Progenitor cell of endocrine pancreas (in vitro differentiated cells): ENCODE measurements around the gene PBX2. TPM values are rescaled to one million over a fixed set of nuclear protein-coding genes. Genes with fewer than 3 reads are reported as not detected.

ENCODE experiments used
- DNase-seq: peaks from one replicate; pipeline ENCODE4 v3.0.0; 2021; ENCODE audit warnings: low spot score; ENCODE audit not compliant: unreplicated experiment
- H3K27ac Mint-ChIP-seq: 2 replicates; pipeline ENCODE4 v1.8.0; 2021; ENCODE audit warnings: mild to moderate bottlenecking, moderate library complexity, mixed read lengths
- H3K27me3 Mint-ChIP-seq: 2 replicates; pipeline ENCODE4 v1.8.0; 2021; ENCODE audit warnings: mixed read lengths
- H3K36me3 Mint-ChIP-seq: 2 replicates; pipeline ENCODE4 v1.8.0; 2022; ENCODE audit warnings: mixed read lengths; ENCODE audit not compliant: insufficient read depth
- H3K4me1 Mint-ChIP-seq: 2 replicates; pipeline ENCODE4 v1.8.0; 2021; ENCODE audit warnings: low read depth, mixed read lengths
- H3K4me3 Mint-ChIP-seq: 2 replicates; pipeline ENCODE4 v1.8.0; 2021; ENCODE audit warnings: low read depth, mild to moderate bottlenecking, moderate library complexity, mixed read lengths
- H3K9me3 Mint-ChIP-seq: 2 replicates; pipeline ENCODE4 v1.8.0; 2021; ENCODE audit warnings: low read depth, mixed read lengths
- CTCF ChIP-seq: fragments of 200-600 bp; sonication (generic); IDR thresholded peaks from one replicate; pipeline ENCODE4 v1.5.0; 2021; ENCODE audit warnings: antibody characterized with exemption, mild to moderate bottlenecking; ENCODE audit not compliant: unreplicated experiment
- total RNA-seq: library from RNA; stranded (reverse); gene quantifications from 2 replicates; pipeline ENCODE4 v1.2.1, GENCODE V29; 2021

The PBX2 gene
- total RNA-seq, 1 donor from 2014 or later = 261 TPM

- Mint-ChIP-seq H3K9me3 (no peaks in the 10 kb centered on the region), H3K4me3 (peak within 1 kb of the TSS; percentile 99), H3K4me1 (peaks cover 26% of the 10 kb centered on the region), H3K27ac (peak within 1 kb of the TSS; percentile 98), H3K27me3 (peaks cover 13% of the 10 kb centered on the region), H3K36me3 (peaks cover 6% of the 10 kb centered on the region)
- no peak for TF ChIP-seq CTCF
- DNase-seq = no peak
Measured at GRCh38 chr6:32151863-32152768, 37.9 kb downstream of the PBX2 start, which contains the start of gene PRRT1. Gene PRRT1, minus strand, starts transcription at chr6:32151939. Its CDS starts 112 bp downstream, at chr6:32151827.

GRCh38 chr6:32151181-32151862, 38.7 kb downstream of the PBX2 start:
- Mint-ChIP-seq H3K4me1 (peaks cover 32% of the 10 kb centered on the region), H3K27me3 (peaks cover 13% of the 10 kb centered on the region), H3K9me3 (no peaks in the 10 kb centered on the region), H3K27ac (peak overlapping the region; percentile 73), H3K36me3 (peaks cover 6% of the 10 kb centered on the region), H3K4me3 (peak overlapping the region; percentile 33)
- no peak for TF ChIP-seq CTCF
- no peak for DNase-seq

GRCh38 chr6:32149932-32150870, 39.8 kb downstream of the PBX2 start:
- no peak for TF ChIP-seq CTCF
- DNase-seq = no peak
- H3K4me1 Mint-ChIP-seq = peaks cover 30% of the 10 kb centered on the region
- no peaks in the 10 kb centered on the region for H3K9me3 Mint-ChIP-seq
- H3K36me3 Mint-ChIP-seq = peaks cover 4% of the 10 kb centered on the region
- H3K27me3 Mint-ChIP-seq = peaks cover 13% of the 10 kb centered on the region
- no peak overlapping the region for H3K27ac Mint-ChIP-seq
- no peak overlapping the region for H3K4me3 Mint-ChIP-seq

- Mint-ChIP-seq H3K4me3 (no peak overlapping the region), H3K27ac (no peak overlapping the region), H3K4me1 (peaks cover 24% of the 10 kb centered on the region), H3K9me3 (no peaks in the 10 kb centered on the region), H3K27me3 (peaks cover 13% of the 10 kb centered on the region), H3K36me3 (peaks cover 4% of the 10 kb centered on the region)
- DNase-seq = no peak
- TF ChIP-seq CTCF = no peak
Measured at GRCh38 chr6:32149092-32149755, 40.8 kb downstream of the PBX2 start.
